ELF-1 (cell line): ENCODE measurements around the gene CTNND2.
"Not testable (repeated sequence)": the region's sequence is repeated elsewhere in the genome, so short reads cannot be mapped to it uniquely, and the experiment has no call there.

Source experiments
- DNase-seq: peaks from one replicate; pipeline ENCODE4 v3.0.0-alpha.2; 2016; ENCODE audit warnings: low read depth, low spot score

Gene CTNND2

DNA sequence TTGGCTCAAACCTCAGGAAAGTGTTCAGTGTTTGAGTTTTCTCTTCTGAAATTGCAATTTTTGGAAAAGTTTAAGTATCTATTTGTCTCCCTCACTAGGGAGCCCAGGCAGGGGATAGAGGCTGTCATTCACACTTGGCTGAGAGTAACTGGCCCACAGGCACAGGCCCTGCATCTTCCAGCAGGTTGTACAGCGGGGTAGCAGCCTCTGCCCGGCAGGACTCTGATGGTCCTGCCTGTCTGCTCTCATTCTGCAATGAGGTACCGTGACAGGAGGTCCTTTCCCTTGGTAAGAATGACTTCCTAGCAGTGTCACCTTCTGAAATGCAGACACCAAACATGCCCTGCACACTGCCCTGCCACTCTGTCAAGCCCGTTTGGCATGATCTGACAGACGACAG, 860.4 kb downstream of the CTNND2 start:
- no peak for DNase-seq

GRCh38 chr5:11040345-11040744, 863.9 kb downstream of the CTNND2 start:
- DNase-seq, result no peak

DNA sequence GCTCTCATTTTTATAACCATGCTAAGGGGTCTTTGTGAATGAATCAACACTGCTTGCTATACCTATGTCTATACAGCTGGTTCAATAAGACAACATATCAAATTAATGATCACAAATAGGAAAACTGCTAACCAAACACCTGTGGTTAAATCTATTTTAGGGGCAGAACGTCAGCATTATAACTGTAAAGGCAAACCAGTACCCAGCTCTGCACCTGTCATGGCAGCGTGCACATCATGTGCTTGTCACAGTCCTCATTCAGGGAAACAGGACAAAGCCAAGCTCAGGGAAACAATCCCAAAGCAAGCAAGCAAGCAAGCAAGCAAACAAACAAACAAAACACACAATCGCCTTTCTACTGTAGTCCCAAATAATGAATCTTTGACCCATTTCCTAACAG, 865.5 kb downstream of the CTNND2 start:
- no peak for DNase-seq

GRCh38 chr5:11037941-11038340, 866.3 kb downstream of the CTNND2 start:
- no peak for DNase-seq

DNA sequence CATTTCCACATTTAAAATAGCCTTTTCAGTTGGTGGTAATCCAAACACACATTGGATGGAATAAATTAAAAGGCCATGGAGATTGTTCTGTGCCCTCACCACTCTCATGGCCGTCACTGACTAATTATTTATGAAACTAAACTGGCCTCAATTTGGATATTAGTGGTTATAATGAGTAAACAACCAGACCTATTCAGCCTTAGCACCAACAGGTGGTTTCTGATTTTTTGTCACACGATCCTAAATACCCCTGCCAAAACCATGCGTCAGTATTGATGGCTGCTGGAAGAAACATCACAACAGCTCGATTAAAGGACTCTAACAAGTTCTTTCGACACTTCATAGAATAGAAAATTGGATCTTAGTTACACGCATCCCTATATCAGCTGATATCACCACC, 867.2 kb downstream of the CTNND2 start:
- DNase-seq, result no peak

- no peak for DNase-seq
Observed at GRCh38 chr5:11030671-11031070, 873.6 kb downstream of the CTNND2 start.

DNA sequence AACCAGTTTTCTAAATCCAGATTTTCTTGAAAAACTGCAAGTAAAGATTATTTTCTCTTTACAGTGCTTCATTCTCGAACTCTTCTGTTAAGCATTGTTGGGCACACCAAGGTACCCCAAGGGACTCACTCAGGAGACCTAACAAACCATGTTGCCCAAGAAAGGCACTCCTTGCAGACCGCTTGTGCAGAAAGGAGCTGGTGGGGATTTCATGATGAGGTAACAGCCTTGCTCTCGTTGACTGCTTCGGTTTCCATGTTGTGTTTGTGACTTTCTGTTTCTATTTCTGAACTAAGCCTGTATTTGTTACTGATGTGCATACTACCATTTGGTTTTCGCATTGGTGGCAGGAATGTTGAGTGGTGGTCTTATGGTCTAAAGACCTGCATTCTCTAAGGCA, 876.6 kb downstream of the CTNND2 start:
- no peak for DNase-seq

- DNase-seq, result no peak
Observed at GRCh38 chr5:11026543-11026942, 877.7 kb downstream of the CTNND2 start.

DNA sequence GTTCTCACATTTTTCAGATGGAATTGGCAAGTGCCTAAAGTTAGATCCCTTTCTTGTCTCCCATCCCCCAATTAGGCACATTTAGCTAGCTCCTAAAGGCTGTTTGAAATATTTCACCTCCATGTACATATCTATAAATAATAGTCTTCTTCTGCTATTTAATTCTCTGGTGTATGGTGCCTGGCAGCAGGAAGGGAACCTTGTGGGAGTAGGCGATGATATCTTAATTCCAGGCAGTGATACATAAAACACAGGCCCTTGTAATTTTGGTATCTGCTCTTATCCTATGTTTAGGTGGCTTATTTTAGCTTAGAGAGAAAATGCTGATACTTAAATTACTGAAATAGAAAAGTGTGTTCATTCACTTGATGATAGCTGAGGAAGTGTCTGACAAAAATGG, 880.3 kb downstream of the CTNND2 start:
- no peak for DNase-seq

DNA sequence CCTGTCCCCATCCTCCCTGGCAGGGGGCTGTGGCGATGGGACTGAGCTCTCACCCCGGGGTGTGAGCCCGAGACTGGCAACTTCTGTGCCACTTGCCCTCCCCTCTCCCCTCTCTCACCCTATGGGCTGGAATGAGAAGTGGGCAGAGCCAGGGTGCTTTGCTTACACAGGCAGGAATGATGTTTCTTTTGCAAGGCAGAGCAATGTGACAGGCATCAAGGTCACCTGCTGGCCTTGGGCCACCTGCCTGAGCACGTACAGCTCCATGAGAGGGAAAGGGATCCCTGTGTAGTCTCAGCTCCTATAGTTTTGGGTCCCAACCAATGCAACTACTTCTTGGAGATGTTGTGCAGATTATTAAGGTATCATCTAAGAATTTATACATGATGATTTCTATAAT, 890.5 kb downstream of the CTNND2 start:
- no peak for DNase-seq

DNA sequence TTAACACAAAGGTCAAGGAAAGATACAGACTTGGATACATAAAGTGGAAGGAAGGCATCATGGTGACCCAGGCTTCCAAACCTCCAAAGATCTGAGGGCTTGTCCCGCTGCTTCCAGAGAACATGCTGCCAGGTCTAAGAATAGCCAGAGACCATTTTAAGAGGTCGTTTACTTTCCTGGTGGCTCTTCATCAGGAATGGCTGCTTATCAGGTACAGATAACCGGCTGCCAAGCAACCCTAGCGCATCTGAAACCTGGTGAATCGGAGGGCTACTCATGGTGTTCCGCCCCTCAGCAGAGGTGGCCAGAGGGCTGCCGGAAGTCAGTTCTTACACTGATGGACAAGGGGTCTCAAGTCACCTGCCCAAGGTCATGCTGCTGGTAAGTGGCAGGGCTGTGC, 892.0 kb downstream of the CTNND2 start:
- no peak for DNase-seq

DNA sequence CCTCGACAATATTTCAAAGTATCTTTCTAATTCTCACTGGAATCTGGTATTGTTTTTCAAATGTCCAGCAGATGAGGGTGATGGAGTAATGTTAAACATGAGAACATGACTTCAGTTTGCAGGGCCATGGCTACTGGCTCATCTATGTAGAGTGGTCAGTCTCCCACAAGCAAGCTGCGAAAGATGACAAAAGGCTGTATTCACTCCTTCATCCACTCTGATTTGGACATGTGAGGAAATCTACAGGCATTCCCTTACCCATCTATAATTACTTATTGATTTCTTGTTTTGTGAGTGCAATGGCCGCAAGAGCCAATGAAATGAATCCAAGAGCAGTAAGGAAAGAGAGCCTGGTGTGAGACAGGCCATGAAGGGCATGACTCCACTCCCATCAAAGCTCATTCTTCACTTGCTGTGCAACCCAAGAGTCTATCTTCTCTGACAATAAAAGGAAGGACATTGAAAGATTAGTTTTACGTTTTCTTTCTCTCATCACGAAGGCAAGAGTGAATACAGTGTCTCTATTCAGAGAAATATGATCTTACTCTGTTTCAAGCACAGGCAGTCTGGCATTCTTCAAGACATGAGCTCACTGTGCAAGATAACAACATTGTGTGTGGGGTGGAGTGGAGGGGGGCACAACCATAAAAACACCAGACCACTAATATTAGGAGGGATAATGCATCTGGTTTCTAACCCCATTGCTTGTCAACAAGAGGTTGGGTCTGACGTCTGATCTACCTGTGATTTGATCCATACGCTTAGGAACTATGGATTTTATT, 893.6 kb downstream of the CTNND2 start:
- DNase-seq, result peak; percentile 13

DNA sequence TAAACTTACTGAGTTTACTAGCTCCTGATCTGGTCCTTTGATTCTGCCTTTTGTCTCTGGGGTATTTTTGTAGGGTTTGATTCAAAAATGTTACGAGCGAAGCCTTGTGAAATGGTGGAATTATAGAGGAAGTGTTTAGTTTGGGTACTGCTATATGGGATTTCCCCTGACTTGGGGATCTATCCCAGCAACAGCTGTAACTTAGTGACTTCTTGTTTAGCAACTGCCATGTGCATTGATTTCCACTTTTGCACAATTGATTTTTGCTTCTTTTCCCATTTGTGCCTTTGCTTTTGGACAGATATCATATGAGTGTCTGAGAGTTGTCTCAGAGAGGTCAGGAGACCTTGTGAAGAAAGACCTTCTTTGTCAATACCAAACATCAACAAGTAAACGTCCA, 894.7 kb downstream of the CTNND2 start:
- no peak for DNase-seq

DNA sequence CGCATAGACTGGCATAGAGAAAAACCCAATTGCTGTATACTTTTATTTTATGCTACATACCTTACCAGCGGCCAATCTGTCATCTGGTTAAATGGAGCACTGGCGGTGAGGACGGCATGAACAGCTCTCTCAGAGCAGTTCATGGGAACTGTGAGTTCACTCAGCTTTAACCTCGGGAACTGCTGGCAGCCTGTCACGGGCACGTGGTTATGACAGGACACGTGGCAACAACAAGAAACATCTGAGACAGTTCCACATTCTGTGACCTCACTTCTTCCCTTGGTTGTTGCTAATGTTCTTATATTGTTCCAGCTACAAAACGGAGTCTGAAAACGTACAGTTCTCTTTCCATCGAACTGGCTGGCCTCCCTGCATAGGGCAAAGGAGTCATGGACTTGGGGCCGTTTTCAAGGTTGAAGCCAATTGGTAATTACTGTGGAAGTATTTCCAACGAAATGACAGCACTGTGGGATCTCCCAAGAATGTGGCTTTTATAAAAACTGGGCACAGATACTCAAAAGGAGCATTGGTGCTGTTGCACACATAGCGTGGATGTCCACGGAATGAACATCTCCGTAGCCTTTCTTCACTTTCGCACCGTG, 896.9 kb downstream of the CTNND2 start:
- DNase-seq, result no peak

DNA sequence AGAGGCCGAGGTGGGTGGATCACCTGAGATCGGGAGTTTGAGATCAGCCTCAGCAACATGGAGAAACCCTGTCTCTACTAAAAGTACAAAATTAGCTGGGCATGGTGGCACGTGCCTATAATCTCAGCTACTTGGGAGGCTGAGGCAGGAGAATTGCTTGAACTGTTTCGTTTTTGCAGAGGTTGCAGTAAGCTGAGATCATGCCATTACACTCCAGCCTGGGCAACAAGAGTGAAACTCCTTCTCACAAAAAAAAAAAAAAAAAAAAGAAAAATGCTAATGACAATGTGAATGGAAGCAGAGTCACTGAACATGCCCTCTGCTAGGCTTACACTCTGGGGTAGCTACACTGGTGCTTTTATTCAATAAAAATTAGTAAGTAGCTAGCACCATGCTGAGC, 899.7 kb downstream of the CTNND2 start:
- not testable (repeated sequence) for DNase-seq

GRCh38 chr5:11000515-11001353, 903.5 kb downstream of the CTNND2 start:
- no peak for DNase-seq

DNA sequence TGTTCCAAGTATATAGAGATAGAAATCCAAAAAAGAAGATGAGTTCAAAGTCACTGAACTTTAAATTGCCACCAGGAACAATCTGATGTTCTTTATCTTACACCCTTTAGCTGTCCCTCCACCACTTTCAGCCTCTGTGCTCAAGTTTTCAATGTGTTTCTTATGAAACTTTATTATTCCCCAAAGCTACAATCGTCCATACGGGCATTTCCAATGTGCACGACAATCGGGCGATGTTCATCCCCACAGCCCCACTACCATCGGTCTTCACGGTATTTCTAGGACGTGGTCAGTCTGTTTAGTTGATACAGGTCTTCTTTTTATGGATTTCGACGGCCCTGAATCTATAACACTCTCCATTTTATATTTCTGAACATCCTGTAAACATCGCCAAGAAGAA, 904.5 kb downstream of the CTNND2 start:
- DNase-seq, result no peak

GRCh38 chr5:10995891-10996290, 908.4 kb downstream of the CTNND2 start:
- DNase-seq, result no peak

DNA sequence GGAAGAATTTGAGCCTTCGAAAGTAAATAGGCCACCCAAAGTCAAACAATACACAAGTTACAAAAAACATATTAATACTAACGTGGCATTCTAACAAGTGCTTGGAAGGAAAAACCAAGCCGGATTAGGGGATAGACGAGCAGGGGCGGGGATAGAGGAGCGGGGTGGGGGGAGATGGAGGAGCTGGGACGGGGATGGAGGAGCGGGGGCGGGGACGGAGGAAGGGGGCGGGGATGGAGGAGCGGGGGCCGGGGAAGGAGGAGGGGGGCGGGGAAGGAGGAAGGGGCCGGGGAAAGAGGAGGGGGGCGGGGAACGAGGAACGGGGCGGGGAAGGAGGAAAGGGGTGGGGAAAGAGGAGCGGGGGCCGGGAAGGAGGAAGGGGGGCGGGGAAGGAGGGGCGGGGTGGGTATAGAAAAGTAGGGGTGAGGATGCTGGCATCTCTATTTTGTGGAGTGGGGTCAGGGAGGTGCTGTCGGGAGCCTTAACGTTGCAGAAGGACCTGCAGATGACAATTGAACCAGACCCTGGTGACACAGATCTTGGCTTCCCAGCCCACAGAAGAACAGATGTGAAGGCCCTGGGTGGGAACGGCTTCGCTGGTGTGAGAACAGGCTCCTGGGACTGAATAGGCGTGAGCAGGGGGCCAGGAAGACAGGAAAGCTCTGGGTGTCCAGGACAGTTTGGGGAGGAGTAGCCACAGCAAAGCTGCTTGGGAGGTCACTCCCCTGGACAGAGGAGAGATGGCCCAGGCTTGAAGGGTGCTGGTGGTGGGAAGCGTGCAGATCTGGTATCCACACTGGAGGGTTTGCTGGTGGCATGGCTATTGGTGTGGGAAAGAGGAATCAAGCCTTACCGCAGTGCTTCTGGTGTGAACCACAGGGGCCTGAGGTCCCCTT, 909.9 kb downstream of the CTNND2 start:
- DNase-seq, result no peak

DNA sequence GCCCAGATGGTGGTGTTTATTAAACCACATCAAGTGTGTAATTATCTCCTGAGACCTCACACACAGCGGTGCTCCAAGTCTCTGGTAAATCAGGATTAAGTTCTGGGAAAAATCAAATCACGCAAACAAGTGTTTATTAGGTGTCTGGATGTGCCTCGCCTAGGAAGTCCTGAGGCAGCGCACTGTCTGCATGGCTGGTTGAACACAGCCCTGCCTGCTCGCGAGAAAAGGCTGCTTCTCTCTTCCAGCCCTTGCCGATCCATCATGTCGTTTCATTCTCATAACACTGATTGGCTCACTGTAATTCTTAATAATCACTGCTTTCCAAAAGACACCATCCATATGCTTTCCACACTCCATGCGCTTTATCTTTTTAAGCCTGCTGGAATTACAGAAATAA, 913.6 kb downstream of the CTNND2 start:
- DNase-seq, result no peak

DNA sequence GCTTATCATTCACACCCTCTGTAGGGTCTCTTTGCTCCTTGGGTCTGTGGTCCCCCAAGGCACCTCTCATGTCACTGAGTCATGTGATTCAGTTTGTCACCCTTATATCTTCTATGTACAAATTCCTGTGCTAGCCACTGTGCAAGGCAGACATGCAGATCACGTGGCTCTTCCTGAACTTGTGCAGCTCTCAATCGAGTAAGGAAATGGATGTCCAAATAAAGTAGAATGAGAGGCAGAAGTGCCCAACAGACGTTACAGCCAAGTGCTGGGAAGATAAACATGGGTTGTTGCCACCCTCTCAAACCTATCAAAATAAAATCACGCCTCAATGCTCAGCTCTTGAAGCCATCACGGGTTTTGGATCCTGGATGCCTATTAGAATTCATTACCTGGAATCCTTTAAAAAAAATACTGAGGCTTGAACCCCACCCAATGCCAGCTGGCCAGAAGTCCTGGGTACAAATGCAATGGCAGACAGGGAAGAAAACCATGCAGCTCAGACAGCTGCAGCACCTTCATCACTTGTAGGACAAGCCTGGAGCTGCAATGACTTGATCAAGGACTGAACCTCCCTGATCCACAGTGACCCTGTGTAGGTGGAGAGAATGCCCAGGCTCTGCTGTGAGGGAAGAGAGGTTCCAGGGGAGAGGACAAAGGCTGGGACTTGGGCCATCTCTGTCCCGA, 914.5 kb downstream of the CTNND2 start:
- no peak for DNase-seq
